Testis (tissue), 5 donors: ENCODE measurements around the gene LHFPL4. TPM values are rescaled to one million over a fixed set of nuclear protein-coding genes. Genes with fewer than 3 reads are reported as not detected.
"Not testable (repeated sequence)": the region's sequence is repeated elsewhere in the genome, so short reads cannot be mapped to it uniquely, and the experiment has no call there.

ENCODE experiments used
- DNase-seq: peaks from one replicate; pipeline ENCODE4 v3.0.0-alpha.2; 2019
- H3K27ac ChIP-seq, 2 donors: fragments of 200-600 bp; sonication (generic); one replicate each; pipeline ENCODE4 v1.5.1; 2019
- H3K27me3 ChIP-seq: fragments of 200-600 bp; sonication (generic); one replicate; pipeline ENCODE4 v1.5.1; 2019
- H3K36me3 ChIP-seq: fragments of 200-600 bp; sonication (generic); one replicate; pipeline ENCODE4 v1.5.1; 2017; ENCODE audit warnings: low read depth; ENCODE audit errors: missing control alignments
- H3K4me1 ChIP-seq: fragments of 200-600 bp; sonication (generic); one replicate; pipeline ENCODE4 v1.5.1; 2019
- H3K4me3 ChIP-seq, 2 donors: fragments of 200-600 bp; sonication (generic); one replicate each; pipeline ENCODE4 v1.5.1; 2017 to 2019
- H3K9me3 ChIP-seq: fragments of 200-600 bp; sonication (generic); one replicate; pipeline ENCODE4 v1.5.1; 2017
- CTCF ChIP-seq, 3 experiments: fragments of 450-650 bp in 2 of 3; fragments of 200-600 bp in 1 of 3; sonication (generic) in 1 of 3; IDR thresholded peaks; one replicate each; pipeline ENCODE4 v1.5.1; 2016 to 2019; ENCODE audit warnings: antibody characterized with exemption in 3 of 3, mild to moderate bottlenecking in 2 of 3, moderate library complexity in 1 of 3
- POLR2A ChIP-seq: fragments of 450-650 bp; IDR thresholded peaks from one replicate; pipeline ENCODE4 v1.6.1; 2017; ENCODE audit warnings: antibody characterized with exemption, mild to moderate bottlenecking, moderate library complexity
- WGBS, 2 donors: methylation state at CpG; one replicate each; pipeline ENCODE4 v1.1.5; 2018; 5-methylcytosine and 5-hydroxymethylcytosine counted together
- intact Hi-C: fragments of 100-400 bp; cut with DNase I; formaldehyde crosslinking; loops from one replicate; pipeline ENCODE4 v1.15.1; 2023; ENCODE audit warnings: low total_unique reads
- long read RNA-seq, 2 donors: transcript quantifications; one replicate each; lab custom pipeline, GENCODE V29; 2026
- polyA plus RNA-seq: library from polyadenylated mRNA; stranded (reverse); fragments of 350-450 nt; fragmentation: Illumina TruSeq; extraction: RNeasy Lipid Tissue Mini Kit (QIAGEN cat#74804); gene quantifications from one replicate; pipeline ENCODE4 v1.2.3, GENCODE V29; 2014; ENCODE audit warnings: low read depth, low replicate concordance; ENCODE audit not compliant: insufficient read depth
- total RNA-seq, 2 donors: library from RNA; depleted of rRNA; stranded (reverse); fragments of >200 nt; gene quantifications; one replicate each; pipeline ENCODE4 v1.2.3, GENCODE V29; 2016

The LHFPL4 gene
- 1 to 10 TPM; 1.3 to 2.3 TPM for total RNA-seq
- polyA plus RNA-seq: 1.3 TPM
- long read RNA-seq, donor 1: 0 reads
- long read RNA-seq, donor 2: 0 reads

DNA sequence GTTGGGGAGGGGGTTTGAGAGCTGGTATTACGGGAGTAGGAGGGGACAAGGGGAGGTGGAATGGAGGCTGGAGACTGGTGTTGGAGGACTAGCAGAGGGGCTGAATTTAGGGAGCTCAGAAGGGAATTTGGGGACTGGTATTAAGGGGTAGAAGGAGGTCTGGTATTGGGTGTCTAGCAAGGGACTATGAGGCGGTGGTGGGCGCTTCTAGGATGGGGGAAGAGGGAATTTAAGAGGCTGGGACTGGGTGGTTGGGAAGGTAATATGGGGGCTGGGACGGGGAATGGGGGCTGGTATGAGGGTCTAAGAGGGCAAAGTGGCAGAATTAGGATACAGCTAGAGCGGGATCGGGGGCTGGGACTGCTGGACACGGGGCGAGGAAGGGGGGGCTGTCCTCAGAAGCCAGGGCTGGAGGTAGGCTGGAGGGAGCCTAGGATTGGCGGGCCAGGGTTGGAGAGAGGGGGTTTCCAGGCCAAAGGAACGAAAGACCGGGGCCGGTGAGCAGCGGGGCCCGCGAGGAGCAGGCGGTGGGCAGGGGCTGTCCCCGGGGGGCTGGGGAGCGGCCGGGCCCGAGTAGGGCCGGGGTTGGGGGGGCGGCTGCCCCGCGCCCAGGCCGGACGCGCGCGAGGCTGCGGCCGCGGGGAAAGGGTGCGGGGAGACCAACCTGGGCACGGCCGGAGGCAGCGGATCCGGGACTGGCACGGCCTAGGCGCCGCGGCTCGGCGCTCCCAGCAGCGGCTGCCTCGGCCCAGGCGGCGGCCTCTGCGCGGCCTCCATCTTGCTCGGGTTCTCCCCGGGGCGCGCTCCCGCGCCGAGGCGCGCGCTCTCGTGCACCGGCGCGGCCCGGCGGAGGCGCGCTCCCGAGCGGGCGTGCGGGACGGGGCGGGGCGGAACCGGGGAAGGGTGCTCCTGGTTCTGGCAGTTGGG, at the start of gene LHFPL4:
Gene LHFPL4, minus strand, starts transcription at position 802 of the 927 bp plus-strand sequence. CDS start 1,143 bp downstream, outside the sequence.
- Histone ChIP-seq H3K27ac (no peak within 1 kb of the TSS), H3K27me3 (no peaks in the 10 kb centered on the region), H3K4me1 (no peaks in the 10 kb centered on the region), H3K36me3 (no peaks in the 10 kb centered on the region), H3K9me3 (no peaks in the 10 kb centered on the region), H3K4me3 (peak within 1 kb of the TSS in 1 of 2 donors; percentile 29)
- intact Hi-C loops: no loop called here
- 1 to 3% methylated on average over 12 to 42 of the region's 75 CpGs for WGBS, 2 donors
- DNase-seq: peak; percentile 31
- TF ChIP-seq POLR2A (no peak), CTCF (IDR thresholded peaks at IDR 0.05) (no peak)

- Histone ChIP-seq H3K27ac (no peak overlapping the region), H3K4me3 (no peak overlapping the region), H3K9me3 (no peaks in the 10 kb centered on the region), H3K36me3 (no peaks in the 10 kb centered on the region), H3K4me1 (no peaks in the 10 kb centered on the region), H3K27me3 (no peaks in the 10 kb centered on the region)
- no peak for TF ChIP-seq POLR2A
- TF ChIP-seq CTCF (IDR thresholded peaks at IDR 0.05): no peak
- no peak for DNase-seq
- intact Hi-C loops: no loop called here
- 71 to 91% methylated on average over 3 to 4 of the region's 4 CpGs for WGBS, 2 donors
These were observed 49.0 kb upstream of the LHFPL4 start for GRCh38 chr3:9602620-9603019.

- H3K9me3 ChIP-seq, H3K27ac ChIP-seq, H3K4me1 ChIP-seq, intact Hi-C loops, H3K36me3 ChIP-seq, H3K27me3 ChIP-seq, DNase-seq: not testable (repeated sequence)
- WGBS, 2 donors: 55 to 64% methylated on average over 19 to 24 of the region's 24 CpGs
- peak overlapping the region; percentile 20 to 22 for H3K4me3 ChIP-seq
These were observed 47.5 kb upstream of the LHFPL4 start for GRCh38 chr3:9601006-9601581.

GRCh38 chr3:9600597-9600996, 47.0 kb upstream of the LHFPL4 start:
- peak overlapping the region; percentile 20 to 22 for H3K4me3 ChIP-seq
- H3K4me1 ChIP-seq: no peaks in the 10 kb centered on the region
- WGBS, 2 donors: 6 to 7% methylated on average over 9 to 23 of the region's 42 CpGs
- TF ChIP-seq CTCF (IDR thresholded peaks at IDR 0.05): no peak
- no peak for TF ChIP-seq POLR2A
- intact Hi-C loops: no loop called here
- no peaks in the 10 kb centered on the region for H3K9me3 ChIP-seq
- no peaks in the 10 kb centered on the region for H3K27me3 ChIP-seq
- no peak overlapping the region for H3K27ac ChIP-seq
- peak; percentile 68 for DNase-seq
- H3K36me3 ChIP-seq: no peaks in the 10 kb centered on the region

DNA sequence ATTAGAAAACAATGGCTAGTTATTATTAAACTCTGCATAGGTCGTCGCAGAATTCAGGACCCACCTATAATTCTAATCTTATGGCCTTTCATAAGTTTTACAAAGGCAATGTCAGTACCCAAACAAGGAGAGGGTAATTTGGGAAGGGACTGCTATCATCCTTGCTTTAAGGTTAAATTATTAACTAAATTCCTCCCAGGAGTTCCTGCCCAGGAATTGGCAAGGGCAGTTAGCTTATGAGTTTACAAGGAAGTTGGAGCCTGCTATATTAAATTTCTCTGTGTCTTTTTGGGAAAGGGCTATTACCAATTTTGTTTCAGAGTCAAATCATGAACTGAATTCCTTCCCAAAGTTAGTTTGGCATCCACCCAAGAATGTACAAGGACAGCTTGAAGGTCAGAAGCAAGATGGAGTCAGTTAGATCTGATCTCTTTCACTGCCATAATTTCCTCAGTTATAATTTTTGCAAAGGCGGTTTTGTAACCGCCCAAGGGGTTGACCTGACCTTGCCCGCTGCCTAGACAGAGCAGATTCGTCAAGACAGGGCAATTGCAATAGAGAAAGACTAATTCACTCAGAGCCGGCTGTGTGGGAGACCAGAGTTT, 45.3 kb upstream of the LHFPL4 start:
- Histone ChIP-seq H3K4me1 (no peaks in the 10 kb centered on the region), H3K36me3 (no peaks in the 10 kb centered on the region), H3K27ac (no peak overlapping the region), H3K27me3 (no peaks in the 10 kb centered on the region), H3K9me3 (no peaks in the 10 kb centered on the region), H3K4me3 (peak overlapping the region in 1 of 2 donors; percentile 43)
- WGBS, 2 donors: 37 to 38% methylated on average over 7 of the region's 7 CpGs
- intact Hi-C loops: no loop called here
- DNase-seq: no peak
- no peak for TF ChIP-seq POLR2A
- TF ChIP-seq CTCF (IDR thresholded peaks at IDR 0.05): no peak
